Urinary bladder (tissue), 4 donors: ENCODE data around the gene RBM20. TPM values are rescaled to one million over a fixed set of nuclear protein-coding genes. Genes with fewer than 3 reads are reported as not detected.
"Not testable (repeated sequence)": the region's sequence is repeated elsewhere in the genome, so short reads cannot be mapped to it uniquely, and the experiment has no call there.

Experiments
- DNase-seq: peaks from one replicate; pipeline ENCODE4 v3.0.0-alpha.2; 2015; ENCODE audit errors: extremely low spot score
- H3K27ac ChIP-seq: one replicate; pipeline ENCODE4 v1.5.1; 2013; ENCODE audit warnings: low read depth, mild to moderate bottlenecking, moderate library complexity
- H3K36me3 ChIP-seq: one replicate; pipeline ENCODE4 v1.6.1; 2013; ENCODE audit warnings: mild to moderate bottlenecking, moderate library complexity; ENCODE audit not compliant: insufficient read depth
- H3K4me1 ChIP-seq: one replicate; pipeline ENCODE4 v1.6.1; 2013; ENCODE audit warnings: mild to moderate bottlenecking, moderate library complexity; ENCODE audit not compliant: insufficient read depth
- H3K4me3 ChIP-seq: one replicate; pipeline ENCODE4 v1.5.1; 2013; ENCODE audit warnings: low read depth, low read length
- WGBS: extraction: QIAGEN DNeasy Blood & Tissue Kit; methylation state at CpG from one replicate; pipeline ENCODE4 v1.1.7; 2013; 5-methylcytosine and 5-hydroxymethylcytosine counted together
- polyA plus RNA-seq: library from polyadenylated mRNA; stranded (reverse); fragments of 200-250 nt; gene quantifications from one replicate; pipeline ENCODE4 v1.2.3, GENCODE V29; 2013
- total RNA-seq: library from RNA; depleted of rRNA; stranded (reverse); fragments of >200 nt; gene quantifications from one replicate; pipeline ENCODE4 v1.2.3, GENCODE V29; 2014
- donor health status: healthy with polysubstance abuse.
- donor health status: healthy.

The RBM20 gene
- total and polyA plus RNA-seq, 2 donors, result 0.68 to 2.3 TPM

DNA sequence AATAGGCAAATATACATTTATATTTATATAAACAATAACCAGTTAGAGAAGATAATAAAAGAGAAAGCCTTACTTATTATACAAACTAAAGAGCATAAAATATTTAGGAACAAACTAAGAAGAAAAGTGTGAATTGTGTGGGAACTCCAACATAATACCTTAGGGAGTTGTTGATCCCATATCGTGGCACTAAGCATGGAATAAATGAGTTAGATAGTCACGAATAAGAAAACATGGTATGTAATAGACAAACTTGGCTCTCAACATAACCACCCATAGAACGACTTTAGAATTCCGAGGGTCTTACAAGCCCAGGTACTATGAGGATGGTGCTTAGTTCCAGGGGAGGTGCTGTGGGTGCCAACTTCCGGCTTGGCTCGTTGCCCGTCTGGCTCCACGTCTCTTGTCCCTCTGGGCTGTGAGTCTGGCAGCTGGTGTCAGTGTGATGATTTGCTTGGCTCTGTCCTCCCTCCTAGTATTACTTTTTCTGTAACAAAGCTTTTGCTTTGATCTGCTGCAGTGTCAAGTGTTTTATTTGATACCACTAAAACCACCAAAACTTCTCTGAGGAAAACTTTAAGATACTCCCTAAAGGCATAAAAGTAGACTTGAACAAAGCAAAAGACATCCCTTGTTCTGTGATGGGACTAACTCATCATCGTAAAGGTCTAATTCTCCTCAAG lies 9.5 kb upstream of the RBM20 start:
- Histone ChIP-seq H3K4me1 (no peaks in the 10 kb centered on the region), H3K36me3 (no peaks in the 10 kb centered on the region), H3K4me3 (no peak overlapping the region), H3K27ac (no peak overlapping the region)
- no peak for DNase-seq
- 36% methylated on average over 9 of the region's 9 CpGs for WGBS

DNA sequence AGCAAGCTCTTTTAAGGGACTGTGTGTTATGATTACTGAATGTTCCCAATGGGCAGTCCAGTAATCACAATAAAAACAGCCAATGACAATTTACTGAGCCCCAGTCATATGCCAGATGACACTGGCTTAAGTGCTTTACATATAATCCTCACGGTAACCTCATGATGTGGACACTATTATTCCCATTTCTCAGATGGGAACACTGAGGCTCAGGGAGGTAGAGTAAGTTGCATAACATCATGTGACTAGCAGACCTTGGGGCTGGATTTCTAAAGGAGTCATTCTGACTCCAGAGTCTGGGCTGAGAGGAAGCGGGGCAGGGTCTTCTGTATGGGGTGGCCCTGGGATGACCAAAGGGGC lies 7.6 kb upstream of the RBM20 start:
- Histone ChIP-seq H3K27ac (no peak overlapping the region), H3K4me1 (no peaks in the 10 kb centered on the region), H3K36me3 (no peaks in the 10 kb centered on the region), H3K4me3 (no peak overlapping the region)
- no peak for DNase-seq
- WGBS, result 86% methylated on average over 2 of the region's 2 CpGs

- H3K36me3 ChIP-seq, result no peaks in the 10 kb centered on the region
- no peak overlapping the region for H3K4me3 ChIP-seq
- H3K4me1 ChIP-seq, result no peaks in the 10 kb centered on the region
- WGBS, result 55% methylated on average over 6 of the region's 6 CpGs
- H3K27ac ChIP-seq, result no peak overlapping the region
- no peak for DNase-seq
Observed at GRCh38 chr10:110636932-110637557, 7.1 kb upstream of the RBM20 start.

GRCh38 chr10:110637558-110638053 lies 6.5 kb upstream of the RBM20 start:
- Histone ChIP-seq H3K36me3 (no peaks in the 10 kb centered on the region), H3K27ac (no peak overlapping the region), H3K4me3 (no peak overlapping the region), H3K4me1 (no peaks in the 10 kb centered on the region)
- WGBS, result 44% methylated on average over 10 of the region's 10 CpGs
- no peak for DNase-seq

- no peaks in the 10 kb centered on the region for H3K36me3 ChIP-seq
- DNase-seq, result no peak
- whole genome bisulfite sequencing, result 84% methylated on average over 3 of the region's 3 CpGs
- H3K4me3 ChIP-seq, result no peak overlapping the region
- no peak overlapping the region for H3K27ac ChIP-seq
- no peaks in the 10 kb centered on the region for H3K4me1 ChIP-seq
Observed at GRCh38 chr10:110638319-110638718, 5.8 kb upstream of the RBM20 start.

GRCh38 chr10:110639046-110639445 lies 5.1 kb upstream of the RBM20 start:
- not testable (repeated sequence) for H3K4me3 ChIP-seq, DNase-seq, H3K36me3 ChIP-seq, H3K4me1 ChIP-seq, H3K27ac ChIP-seq
- 96% methylated on average over 6 of the region's 6 CpGs for WGBS

GRCh38 chr10:110639858-110640257 lies 4.3 kb upstream of the RBM20 start:
- H3K27ac ChIP-seq, H3K36me3 ChIP-seq, DNase-seq, H3K4me1 ChIP-seq, H3K4me3 ChIP-seq: not testable (repeated sequence)
- WGBS, result 78% methylated on average over 6 of the region's 6 CpGs

DNA sequence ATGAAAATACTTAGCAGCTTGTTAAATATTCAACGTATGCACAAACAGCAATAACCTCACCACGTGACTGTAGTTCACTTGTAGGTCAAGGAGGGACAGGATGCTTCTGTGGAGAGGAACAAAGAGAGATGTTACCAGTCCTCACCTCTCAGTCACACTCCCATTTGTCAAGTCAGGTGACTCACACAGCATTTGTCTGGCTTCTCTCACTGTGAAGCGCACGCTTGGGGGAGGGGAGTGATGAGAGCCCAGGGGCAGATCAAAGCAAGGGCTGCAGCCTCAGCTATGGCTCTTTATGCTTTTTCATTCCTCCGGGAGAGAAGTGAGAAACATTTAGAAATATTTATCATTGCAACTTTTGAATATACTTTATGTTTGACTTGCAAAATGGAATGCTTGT lies 2.9 kb upstream of the RBM20 start:
- no peak for DNase-seq
- Histone ChIP-seq H3K4me3 (no peak overlapping the region), H3K36me3 (no peaks in the 10 kb centered on the region), H3K27ac (no peak overlapping the region), H3K4me1 (peaks cover 5% of the 10 kb centered on the region)
- 32% methylated on average over 5 of the region's 5 CpGs for WGBS

GRCh38 chr10:110642204-110643034 lies 1.7 kb upstream of the RBM20 start:
- Histone ChIP-seq H3K4me3 (no peak overlapping the region), H3K4me1 (peaks cover 5% of the 10 kb centered on the region), H3K36me3 (no peaks in the 10 kb centered on the region), H3K27ac (no peak overlapping the region)
- 51% methylated on average over 14 of the region's 14 CpGs for WGBS
- no peak for DNase-seq

GRCh38 chr10:110643035-110643652 lies 992 bp upstream of the RBM20 start:
- Histone ChIP-seq H3K4me1 (peaks cover 5% of the 10 kb centered on the region), H3K4me3 (peak overlapping the region; percentile 59), H3K36me3 (no peaks in the 10 kb centered on the region), H3K27ac (no peak overlapping the region)
- DNase-seq, result no peak
- WGBS, result 11% methylated on average over 40 of the region's 40 CpGs

GRCh38 chr10:110644598-110645462 lies 694 bp downstream of the RBM20 start:
- H3K36me3 ChIP-seq, result no peaks in the 10 kb centered on the region
- H3K4me3 ChIP-seq, result peak overlapping the region; percentile 59
- 40% methylated on average over 31 of the region's 31 CpGs for WGBS
- no peak overlapping the region for H3K27ac ChIP-seq
- no peak for DNase-seq
- H3K4me1 ChIP-seq, result peaks cover 5% of the 10 kb centered on the region

DNA sequence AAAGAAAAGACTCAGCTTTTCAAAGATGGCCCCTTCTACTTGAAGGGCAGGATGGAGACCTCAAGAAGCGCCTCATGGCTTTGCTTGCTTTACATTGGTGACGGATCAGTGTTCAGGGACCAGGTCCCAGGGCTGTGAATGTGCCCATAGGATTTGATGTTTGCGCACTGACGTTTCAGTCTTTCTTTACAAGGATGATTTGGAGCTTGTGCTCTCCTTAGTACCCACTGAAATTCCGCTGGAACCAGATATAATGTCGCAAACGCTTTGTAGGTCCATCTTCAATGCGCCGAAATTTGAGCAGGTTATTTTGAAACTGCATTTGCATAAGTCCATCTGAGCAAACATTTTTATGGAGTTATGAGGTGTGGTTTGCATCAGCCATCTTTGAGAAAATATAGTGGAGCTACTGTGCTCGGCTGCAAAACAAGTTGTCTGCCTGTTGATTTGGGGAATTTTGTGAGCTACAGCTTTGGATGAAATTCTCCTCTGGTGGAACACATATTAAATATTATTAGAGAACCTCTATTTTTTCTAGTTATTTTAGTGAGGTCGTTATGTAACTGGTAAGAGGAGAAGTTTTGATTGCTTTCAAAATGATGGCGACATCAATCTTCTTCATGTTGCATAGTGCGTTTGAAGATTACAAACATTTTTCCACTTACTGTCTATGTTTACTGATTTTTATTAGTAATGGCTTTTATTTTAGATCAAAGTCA lies 2.4 kb downstream of the RBM20 start:
- Histone ChIP-seq H3K27ac (no peak overlapping the region), H3K36me3 (no peaks in the 10 kb centered on the region), H3K4me3 (no peak overlapping the region), H3K4me1 (peaks cover 5% of the 10 kb centered on the region)
- DNase-seq, result no peak
- 79% methylated on average over 13 of the region's 13 CpGs for WGBS
